Measurements from ENCODE around the gene LMAN2L.

DNA sequence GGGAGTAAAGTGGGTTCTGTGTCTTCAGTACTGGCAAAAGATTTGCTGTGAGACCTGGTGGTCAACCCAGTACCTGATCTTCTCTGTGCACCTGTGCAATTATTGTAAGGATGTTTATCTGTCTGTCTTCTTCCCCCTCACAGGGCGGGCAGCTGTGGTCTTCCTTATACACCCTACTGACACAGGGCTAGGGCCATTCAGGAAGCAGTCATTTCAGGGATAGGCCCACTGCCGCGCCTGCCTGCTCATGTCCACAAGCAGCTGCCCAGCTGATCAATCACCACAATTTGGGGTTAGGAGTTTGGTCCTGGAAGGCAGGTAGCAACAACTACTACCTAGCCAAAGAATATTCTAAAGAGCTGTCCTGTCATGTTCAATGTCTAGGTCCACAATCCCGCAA, 19.7 kb upstream of the LMAN2L start:
- TF ChIP-seq, protein P1, sequence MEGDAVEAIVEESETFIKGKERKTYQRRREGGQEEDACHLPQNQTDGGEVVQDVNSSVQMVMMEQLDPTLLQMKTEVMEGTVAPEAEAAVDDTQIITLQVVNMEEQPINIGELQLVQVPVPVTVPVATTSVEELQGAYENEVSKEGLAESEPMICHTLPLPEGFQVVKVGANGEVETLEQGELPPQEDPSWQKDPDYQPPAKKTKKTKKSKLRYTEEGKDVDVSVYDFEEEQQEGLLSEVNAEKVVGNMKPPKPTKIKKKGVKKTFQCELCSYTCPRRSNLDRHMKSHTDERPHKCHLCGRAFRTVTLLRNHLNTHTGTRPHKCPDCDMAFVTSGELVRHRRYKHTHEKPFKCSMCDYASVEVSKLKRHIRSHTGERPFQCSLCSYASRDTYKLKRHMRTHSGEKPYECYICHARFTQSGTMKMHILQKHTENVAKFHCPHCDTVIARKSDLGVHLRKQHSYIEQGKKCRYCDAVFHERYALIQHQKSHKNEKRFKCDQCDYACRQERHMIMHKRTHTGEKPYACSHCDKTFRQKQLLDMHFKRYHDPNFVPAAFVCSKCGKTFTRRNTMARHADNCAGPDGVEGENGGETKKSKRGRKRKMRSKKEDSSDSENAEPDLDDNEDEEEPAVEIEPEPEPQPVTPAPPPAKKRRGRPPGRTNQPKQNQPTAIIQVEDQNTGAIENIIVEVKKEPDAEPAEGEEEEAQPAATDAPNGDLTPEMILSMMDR (IDR thresholded peaks at IDR 0.05) = no peak
- TF ChIP-seq POLR2A (IDR thresholded peaks at IDR 0.05) = no peak
